Stimulated activated CD4-positive, alpha-beta T cell treated with anti-CD3 and anti-CD28 coated beads, Interleukin-15, amount 100 ng/mL, for 24 hours (primary cell): ENCODE data around the gene MYH15.

Experiments
- DNase-seq: peaks from one replicate; pipeline ENCODE4 v3.0.0-alpha.2; 2020

MYH15 gene

DNA sequence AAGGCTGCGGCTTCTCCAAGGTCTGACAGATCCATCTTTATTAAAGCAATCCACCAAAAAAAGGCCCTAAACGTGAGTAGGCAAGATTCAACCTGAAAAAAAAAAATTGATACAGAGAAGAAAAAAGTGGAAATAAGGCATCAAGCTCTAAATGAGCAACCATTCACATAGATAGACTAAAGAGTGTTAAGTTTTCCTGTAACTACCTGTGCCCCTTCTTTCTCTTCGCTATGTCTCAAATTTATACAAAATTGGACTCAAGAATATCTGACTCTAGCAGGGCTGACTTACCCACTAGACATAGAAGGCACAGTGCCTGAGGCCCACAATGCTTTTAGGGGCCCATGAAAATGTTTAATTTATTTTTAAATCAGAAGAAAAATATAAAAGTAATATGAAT lies at the start of gene MYH15:
Gene MYH15 (minus strand): TSS at position 101 of the 400 bp plus-strand sequence. CDS start 66 bp downstream, at position 35.
- no peak for DNase-seq

DNA sequence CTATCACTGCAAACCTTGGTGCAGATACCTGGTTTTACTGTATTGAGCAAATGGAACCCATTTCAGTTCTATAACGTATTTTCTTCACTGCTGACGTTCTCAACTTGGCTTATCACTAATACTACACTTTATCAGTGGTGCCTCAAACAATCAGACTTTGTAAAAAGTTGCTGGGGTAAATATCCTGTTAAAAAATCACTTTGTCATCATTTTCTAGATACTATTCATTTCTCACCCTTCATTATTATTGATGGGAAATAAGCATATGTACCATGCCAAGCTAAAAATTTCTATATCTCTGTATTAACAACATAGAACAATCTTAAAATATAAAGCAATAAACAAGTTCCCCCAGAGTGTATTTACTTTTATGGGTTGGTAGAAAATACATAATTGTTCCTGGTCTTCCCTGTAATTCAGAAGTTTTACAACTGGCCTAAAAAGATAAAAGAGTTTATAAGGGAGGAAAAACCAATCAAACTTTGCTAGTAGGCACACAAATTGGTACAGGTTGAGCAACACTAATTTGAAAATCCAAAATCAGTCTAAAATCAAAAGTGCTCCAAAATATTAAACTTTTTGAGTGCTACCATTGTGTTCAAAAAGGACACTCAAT lies 45.7 kb upstream of the MYH15 start:
- no peak for DNase-seq

DNA sequence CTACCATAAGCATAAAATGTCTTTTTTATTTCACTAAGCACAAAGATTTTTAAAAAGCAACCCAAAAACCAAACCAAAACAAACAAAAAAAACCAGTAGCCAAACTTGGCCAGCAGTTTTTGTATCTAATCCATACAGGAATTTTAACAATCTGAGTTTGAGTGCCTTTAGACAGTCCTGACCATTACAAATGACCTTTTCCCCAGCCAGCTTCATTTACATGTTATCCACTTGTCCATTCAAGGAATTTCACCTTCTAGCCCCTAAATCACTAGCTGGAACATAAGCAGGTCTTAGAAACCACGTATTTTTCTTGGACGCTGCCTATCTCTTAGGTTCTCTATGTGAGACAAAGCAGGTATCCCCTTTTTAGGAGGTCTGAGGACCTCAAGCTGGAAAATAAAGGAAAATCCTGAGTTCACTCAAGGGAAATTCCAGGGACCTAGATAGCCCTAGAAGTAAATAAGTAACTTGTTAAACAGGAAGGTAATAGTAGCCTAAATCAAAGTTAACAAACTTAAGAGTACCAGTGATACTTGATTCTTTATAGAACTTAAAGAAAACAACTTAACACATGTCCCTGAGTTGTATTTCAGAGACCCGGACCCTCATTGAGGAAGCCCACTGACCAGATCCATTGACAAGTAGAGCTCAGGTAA lies 44.6 kb upstream of the MYH15 start:
- DNase-seq = no peak

DNA sequence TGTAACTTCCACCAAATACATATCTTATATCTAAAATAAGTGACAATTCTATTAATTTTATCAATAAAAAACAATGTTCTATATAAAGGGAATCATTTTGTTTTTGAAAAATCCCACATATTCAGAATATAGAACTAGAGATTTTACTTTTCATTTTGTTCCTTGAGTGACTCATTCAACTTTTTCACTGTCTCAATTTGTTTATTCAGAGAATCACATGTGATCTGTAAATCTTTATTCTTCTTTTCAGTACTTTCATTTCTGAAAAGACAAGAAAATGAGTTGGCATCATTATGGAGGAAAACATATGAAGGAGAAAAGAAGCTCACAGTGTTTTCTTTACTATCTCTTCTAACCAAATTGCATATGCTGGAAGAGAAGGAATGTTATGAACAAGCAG lies 43.8 kb upstream of the MYH15 start:
- DNase-seq = no peak

DNA sequence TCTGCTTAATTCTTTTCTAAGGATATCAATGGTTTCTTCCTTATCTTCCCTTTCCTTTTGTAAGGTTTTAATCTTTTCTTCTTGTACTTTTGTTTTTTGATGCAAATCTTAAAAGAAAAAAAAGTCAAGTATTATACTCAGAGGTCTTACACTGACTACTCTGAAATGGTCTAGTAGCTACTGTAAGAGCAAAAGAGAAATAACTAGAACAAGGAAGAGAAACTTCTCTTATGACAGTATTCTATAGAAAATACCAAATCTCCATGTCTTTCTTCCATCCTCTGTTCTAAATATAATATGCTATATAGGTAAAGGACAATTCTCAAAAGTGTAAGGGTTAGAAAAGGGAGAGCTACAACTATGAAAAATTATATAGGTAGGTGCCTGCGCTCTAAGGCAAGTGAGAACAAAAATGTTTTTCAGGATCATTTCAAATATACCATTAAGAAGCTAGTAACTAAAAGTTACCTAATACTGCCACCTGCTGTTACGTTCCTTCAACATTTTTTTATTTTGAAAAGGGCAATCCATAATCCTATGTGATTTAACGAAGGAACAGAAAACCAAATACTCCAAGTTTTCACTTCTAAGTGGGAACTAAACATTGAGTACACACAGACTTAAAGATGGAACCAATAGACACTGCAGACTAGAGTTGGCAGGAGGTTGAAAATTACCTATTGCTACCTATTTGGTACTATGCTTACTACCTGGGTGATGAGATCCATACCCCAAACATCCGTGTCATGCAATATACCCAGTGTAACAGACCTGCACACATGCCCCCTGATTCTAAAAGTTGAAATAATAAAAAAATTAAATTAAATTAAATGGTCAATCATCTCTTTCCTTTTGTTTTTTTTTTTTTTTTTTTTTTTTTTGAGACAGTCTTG lies 42.1 kb upstream of the MYH15 start:
- DNase-seq = no peak

DNA sequence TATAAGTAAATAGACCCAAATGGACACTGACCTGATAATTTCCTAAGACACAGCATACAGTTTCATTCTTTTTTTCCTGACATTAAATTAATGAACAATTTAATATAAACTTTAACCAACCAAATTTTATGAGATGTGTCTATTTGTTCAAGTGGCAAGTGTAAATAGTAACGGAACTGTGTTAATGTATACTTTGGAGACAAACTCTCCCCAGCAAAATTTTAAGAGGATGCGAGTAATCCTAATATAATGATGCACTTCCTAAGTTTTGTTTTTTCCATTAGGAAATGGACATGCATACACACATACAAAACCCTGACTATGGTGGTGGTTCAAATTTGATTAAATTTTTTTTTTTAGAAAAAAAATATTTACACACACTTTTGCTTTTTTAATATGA lies 38.5 kb upstream of the MYH15 start:
- no peak for DNase-seq

DNA sequence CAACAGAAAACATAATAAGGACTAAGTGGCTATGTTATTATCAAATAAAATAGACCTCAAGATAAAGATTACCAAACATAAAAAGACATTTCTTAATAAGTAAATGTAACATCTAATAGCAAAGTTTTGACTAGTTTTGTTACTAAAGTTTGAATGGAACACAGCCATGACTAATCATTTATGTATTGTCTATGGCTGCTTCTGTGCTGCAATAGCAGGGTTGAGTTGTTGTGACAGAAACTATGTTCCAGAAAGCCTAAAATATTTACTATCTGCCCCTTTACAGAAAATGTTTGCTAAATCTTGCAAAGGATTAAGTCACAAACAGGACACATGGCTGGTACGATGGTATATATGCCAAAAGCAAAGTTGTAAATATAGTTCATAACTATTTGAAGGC lies 37.9 kb upstream of the MYH15 start:
- DNase-seq = no peak

DNA sequence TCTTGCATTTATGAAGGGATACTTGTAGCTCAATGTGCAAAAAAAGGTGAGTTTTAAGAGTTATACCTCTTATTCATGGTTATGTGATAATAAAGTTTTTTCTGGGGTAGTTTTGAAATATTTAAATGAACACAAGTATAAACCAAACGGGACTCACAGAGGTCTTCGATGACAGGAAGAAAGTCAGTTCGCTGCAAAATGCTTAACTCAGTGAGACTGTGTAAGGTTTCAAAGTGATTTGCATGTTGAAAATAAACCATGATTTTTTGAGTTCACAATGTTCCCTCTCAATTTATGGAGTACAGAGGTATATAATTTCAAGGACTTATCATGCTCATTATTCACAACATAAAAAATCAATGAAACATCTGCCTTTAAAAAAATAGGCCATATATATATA lies 36.3 kb upstream of the MYH15 start:
- no peak for DNase-seq

DNA sequence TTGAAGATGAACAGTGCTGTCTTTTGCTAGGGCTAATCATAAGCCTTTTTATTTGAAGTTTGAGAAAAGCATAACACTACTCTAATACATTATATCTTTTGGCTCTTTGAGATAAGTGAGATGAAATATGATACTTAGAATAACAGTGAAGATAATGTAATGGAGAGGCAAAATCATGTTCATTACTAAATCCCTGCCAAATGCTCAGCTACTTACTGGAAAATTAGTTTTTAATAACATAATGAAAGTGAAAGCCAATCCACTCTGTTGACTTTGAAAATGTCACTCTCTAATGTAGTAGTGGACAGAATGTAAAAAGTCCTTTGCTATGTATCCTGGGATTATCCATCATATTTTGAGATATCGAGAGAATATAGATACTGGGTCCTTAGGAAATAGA lies 35.9 kb upstream of the MYH15 start:
- DNase-seq = no peak

DNA sequence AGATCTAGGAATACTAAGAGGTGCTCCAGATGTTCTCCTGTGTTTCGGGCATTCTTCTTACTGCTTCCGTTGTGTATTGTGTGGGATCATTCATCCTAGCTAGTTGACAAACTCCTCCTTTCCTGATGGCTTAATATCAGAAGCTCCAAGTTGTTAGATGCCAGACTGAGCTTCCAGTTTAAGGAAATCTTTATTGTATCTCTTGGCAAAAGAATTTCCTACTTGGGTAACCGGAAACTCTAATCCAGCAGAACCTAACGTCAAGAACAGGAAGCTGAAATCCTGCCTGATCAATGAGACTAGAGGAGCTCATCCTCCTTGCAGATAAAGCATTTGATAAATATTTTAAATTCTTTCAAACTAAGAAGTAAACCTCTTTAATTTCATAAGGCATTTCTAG lies 27.7 kb upstream of the MYH15 start:
- DNase-seq = no peak

DNA sequence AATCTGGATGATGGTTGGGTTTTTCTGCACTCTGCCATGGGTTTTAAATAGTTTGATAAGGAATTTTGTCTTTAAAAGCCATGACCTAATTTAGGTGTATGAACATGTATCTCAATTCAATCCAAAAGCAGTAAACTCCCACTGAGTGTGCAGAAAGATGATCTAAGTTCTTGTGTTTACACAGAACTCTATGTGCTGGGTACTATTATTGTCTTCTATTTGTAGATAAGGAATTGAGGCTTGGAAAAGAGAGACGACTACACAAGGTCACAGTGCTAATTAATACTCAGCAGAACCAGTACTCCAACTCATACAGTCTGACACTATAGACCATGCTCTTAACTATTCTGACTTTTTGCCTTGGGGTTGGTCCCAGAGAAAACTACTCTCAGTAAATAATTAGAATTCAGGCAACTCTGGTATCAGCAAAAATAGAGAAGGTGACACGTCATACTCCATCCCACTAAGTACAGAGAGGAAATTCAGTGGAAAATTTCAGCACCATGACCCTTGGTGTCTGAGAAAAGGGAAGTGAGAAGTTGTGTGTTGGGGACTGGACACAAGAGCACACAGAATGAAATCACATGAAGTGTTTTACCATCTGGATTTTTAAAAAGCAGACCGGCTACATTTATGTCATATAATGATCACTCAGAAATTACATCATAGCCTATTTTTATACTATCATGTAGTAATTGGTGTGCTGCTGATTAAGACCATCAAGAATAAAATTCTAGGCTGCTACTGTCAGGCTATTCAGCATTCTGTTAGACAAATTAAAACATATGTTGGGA lies 18.3 kb upstream of the MYH15 start:
- no peak for DNase-seq

DNA sequence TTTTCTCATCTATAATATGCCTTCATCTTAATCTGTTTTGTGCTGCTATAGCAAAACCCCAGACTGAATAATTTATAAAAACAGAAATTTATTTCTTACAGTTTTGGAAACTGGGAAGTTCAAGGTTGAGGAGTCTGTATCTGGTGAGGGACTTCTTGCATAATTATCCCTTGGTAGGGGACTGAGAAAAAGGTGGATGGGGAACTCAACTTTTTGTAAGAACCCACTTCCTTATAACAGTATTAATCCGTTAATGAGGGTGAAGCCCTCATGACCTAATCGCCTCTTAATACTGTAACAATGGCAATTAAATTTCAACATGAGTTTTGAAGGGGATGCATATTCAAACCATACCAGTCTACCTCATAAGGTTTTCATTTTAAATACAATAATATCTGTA lies 17.4 kb upstream of the MYH15 start:
- no peak for DNase-seq

DNA sequence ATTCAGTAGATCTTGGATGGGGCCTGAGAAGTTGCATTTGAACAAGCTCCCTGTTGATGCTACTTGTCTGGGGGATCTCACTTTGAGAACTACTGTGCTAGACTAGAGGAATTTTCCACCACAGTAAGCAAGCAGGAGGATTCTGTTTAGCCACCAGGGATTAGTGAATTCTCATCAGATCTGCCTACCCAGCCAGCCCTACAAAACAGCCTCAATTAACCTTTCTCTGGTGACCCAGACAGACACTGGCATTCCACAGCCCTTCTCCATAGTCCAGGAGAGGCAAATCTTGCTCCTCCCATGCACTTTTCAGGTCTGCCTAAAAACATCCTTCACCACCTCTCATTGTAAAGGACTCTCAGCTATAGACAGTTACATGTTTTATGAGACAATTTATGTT lies 16.7 kb upstream of the MYH15 start:
- DNase-seq = no peak

DNA sequence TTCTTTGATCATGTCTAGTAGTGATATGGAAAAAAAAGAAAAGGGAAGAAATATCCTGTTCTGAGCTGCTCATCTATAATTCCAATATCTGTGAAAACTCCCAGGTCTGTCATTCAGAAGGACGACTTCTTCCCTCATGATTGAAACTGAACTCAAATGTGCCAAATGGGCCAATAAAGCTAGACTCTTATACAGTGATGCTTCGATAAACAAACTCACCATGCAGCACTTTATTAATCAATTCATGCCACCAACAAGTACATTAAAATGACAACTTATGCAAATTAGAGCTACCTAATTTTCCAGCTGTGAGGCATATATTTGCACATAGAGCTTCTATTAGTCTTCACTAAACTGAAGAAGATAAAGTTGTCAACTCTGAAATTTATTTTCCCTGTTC lies 15.6 kb upstream of the MYH15 start:
- no peak for DNase-seq

DNA sequence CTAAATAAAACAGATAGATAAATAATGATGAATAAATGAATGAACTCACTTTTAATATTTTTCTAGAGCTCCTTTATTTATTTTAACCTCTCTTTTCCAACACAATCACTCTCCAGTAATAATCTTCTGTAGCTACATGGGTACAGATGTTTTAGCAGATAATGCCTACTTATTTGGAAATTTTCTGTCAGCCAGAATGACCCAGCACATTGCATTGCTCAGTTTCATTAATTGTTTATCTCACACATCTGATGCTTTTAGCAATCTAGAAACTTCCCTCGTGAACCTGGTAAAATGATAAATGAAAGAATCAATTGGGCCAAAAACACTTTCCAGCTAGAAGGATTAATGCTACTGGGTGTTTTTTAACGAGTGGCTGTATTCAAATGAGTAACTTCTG lies 14.9 kb upstream of the MYH15 start:
- DNase-seq = no peak

DNA sequence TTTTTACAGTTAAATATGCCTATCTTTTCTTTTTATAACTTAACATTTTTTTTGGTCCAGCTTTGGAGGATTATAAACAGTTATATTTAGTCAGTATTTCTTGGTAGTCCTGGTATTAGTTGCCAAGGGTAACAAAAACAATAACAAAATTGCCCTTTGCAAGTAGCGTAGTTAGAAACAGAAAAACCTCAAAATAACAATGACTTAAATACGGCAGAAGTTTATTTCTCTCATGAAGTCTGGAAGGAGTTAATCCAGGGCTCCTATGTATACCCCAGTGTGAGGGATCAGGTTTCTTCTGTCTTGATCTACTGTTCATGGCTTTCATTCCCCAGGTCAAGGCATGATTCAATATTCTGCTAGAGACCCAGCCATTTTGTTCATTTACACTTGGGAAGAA lies 14.1 kb upstream of the MYH15 start:
- no peak for DNase-seq

DNA sequence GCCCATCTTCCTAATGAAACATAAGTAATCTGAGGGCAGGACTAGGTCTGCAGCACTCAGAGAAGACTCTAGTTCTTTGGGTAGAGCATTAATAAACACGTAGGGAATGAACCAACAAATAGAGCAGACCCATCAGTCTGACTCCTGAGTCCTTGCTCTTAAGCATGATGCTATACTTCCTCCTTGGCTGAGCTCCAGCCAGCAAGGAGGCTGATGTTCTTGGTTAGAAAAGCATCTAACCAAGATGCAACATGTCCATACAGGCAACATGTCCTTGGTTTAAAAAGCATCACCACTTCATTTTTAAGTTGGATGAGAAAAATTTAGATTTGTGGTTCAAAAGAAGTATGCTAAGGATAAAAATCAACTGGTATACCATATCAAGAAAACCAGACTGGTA lies 8.5 kb upstream of the MYH15 start:
- DNase-seq = no peak

DNA sequence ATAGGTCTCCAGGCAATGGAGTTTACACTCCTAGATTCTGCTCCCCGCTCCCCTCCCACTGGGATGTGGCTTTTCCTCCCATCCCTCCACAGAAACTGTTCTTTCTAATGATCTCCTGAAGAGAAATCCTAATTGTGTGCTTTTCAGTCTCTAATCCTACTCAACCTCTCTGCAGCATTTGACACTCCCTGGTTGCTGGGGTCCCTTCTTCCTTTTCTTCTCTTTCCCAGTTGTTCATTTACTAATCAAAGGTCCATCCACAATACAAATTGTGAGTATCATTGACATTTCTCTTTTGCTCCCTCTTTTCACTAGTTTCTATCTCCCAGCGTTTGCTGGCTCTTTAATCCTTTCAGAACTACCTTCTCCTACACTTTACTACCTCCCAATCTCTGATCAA lies 6.5 kb upstream of the MYH15 start:
- DNase-seq = no peak

DNA sequence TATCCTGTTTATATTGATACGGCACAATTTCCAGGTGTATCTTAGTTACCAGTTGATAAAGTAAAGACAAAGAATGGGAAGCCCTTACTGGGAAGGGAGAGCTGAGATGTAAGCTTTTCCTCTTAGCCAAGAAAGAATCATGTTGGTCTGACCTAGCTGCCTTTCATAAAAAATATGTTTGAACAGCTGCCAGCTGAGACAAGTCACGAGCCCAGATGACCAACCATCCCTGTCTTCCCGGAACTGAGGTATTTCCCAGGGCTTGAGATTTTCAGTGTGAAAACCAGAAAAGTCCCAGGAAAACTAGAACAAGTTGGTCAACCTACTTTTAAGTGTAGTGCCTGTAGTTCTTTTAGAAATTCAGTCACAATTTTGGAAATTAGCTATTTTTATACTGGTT lies 3.6 kb upstream of the MYH15 start:
- DNase-seq = no peak

DNA sequence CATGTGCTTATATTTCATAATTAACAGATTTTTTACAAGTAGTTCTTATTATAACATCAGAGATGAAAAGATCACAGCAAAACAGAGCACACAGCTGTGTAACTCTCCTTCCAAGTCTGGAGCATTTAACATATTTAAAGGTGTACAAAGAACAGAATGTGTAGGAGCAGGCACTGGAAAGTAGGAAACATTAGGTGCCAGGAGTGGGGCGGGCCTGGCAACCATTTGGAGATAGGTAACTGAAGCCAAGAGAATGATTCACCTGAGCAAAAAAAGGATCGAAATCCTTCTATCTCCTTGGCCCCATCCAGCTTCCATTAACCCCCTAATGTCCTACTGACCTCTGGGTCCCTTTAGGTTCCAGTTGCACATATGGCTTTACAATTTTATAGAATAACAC lies 2.3 kb upstream of the MYH15 start:
- no peak for DNase-seq

DNA sequence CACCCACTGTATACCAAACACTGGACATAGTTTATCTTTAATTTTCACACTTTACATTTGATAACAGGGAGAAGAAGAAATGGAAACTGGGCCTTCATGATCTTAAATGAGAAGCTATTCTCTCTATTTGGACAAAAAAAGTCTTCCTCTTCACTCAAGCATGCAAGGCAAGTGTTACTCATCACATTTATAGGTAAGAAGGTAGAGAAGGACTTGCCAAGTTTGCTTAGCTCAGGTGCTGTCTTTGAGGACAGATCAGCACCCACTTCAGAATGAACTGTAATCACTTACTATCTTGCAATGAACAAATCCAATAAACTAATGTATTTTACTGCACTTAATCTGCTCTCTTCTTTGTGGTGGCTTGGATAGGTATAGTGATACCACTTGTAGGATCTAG lies 1.1 kb upstream of the MYH15 start:
- no peak for DNase-seq

DNA sequence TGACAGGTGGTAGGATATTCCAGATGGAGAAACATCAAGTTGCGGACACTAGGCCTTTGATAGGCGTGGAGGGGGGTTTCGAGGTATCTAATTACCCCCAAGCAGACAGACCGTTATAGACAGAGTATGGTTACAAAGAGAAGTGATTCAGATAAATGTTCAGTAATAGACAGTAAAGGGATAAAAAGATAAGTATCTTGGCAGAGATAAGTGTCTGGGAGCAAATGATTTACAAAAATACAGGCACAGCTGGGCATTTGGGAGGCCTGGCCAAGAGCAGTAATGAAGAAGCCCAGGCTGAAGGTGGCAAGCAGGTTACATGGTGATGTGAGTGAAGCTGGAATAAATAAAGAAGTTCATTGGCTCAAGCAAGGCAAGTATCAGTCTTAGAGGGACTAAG lies 659 bp upstream of the MYH15 start:
- no peak for DNase-seq

DNA sequence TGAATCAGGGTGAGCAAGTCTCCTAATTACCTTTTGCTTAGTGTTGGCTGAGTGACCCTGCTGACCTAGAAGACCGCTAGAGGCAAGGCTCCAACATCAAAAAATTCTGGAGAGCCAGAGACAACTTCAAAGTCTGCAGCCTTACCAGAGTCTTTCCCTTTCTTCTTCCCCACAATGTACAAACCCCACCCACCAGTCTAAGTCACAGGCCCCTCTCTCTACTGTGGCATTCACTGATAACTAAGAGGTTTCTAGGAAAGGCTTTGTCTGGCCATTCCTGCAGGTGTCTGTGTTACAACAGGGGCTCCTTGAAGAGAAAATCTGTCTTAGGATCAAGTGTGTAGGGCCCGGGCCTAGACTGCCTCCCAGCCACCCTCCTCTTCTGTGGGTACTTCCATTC lies 525 bp downstream of the MYH15 start:
- DNase-seq = no peak
